HEK293 (cell line): ENCODE data around the gene LARP1.
A peak's percentile ranks its signal among the peaks of the same experiment; 100 is the strongest.
"Not testable (repeated sequence)": the region's sequence is repeated elsewhere in the genome, so short reads cannot be mapped to it uniquely, and the experiment has no call there.

Experiments used
- CTCF ChIA-PET: fragments of 350-600 bp; formaldehyde crosslinking; extraction: SDS; loops from one replicate; lab custom pipeline; 2021; ENCODE audit warnings: antibody characterized with exemption; lab: Yijun Ruan, JAX
- POLR2A ChIA-PET: fragments of 300-600 bp; formaldehyde crosslinking; extraction: SDS; loops from one replicate; lab custom pipeline; 2020; ENCODE audit warnings: antibody characterized with exemption, inconsistent platforms; lab: Yijun Ruan, JAX
- H3K27ac ChIP-seq: fragments of 200-500 bp; sonication (Bioruptor generic); 2 replicates; pipeline ENCODE4 v1.5.1; 2014; ENCODE audit warnings: low read depth, low read length, control low read depth, inconsistent platforms; ENCODE audit errors: extremely low read depth
- H3K36me3 ChIP-seq, 2 experiments: fragments of 200-500 bp in 1 of 2; sonication (Bioruptor generic) in 1 of 2; 1 replicate in 1 of 2; 2 replicates in 1 of 2; pipeline ENCODE4 v1.5.1; 2014 to 2017; ENCODE audit warnings: inconsistent platforms in 2 of 2, low read length in 2 of 2; ENCODE audit not compliant: control insufficient read depth in 2 of 2, insufficient read depth in 1 of 2
- H3K4me1 ChIP-seq: fragments of 200-500 bp; sonication (Bioruptor generic); 2 replicates; pipeline ENCODE4 v1.5.1; 2014; ENCODE audit warnings: mild to moderate bottlenecking, low read length, inconsistent platforms; ENCODE audit not compliant: control insufficient read depth, insufficient read depth
- H3K4me3 ChIP-seq: 2 replicates; pipeline ENCODE4 v1.5.1; 2011; ENCODE audit warnings: low read depth, mild to moderate bottlenecking, control low read depth, low read length, moderate library complexity
- H3K9me3 ChIP-seq: fragments of 200-500 bp; sonication (Bioruptor generic); 2 replicates; pipeline ENCODE4 v1.5.1; 2014; ENCODE audit warnings: low read depth, low read length, inconsistent platforms; ENCODE audit not compliant: control insufficient read depth, insufficient read depth
- ATF2 ChIP-seq: fragments of 450-650 bp; formaldehyde crosslinking; IDR thresholded peaks from 2 replicates; pipeline ENCODE4 v1.5.1; 2016; ENCODE audit warnings: missing biosample characterization, missing genetic modification characterization, low read depth
- GLIS1 ChIP-seq: fragments of 450-650 bp; formaldehyde crosslinking; IDR thresholded peaks from 2 replicates; pipeline ENCODE4 v1.5.1; 2016; ENCODE audit warnings: missing biosample characterization, missing genetic modification characterization
- INSM2 ChIP-seq: fragments of 450-650 bp; formaldehyde crosslinking; IDR thresholded peaks from 2 replicates; pipeline ENCODE4 v1.5.1; 2016; ENCODE audit warnings: missing biosample characterization, missing genetic modification characterization
- SCRT2 ChIP-seq: fragments of 450-650 bp; formaldehyde crosslinking; IDR thresholded peaks from 2 replicates; pipeline ENCODE4 v1.5.1; 2016; ENCODE audit warnings: missing biosample characterization, missing genetic modification characterization
- ZBTB11 ChIP-seq: fragments of 450-650 bp; formaldehyde crosslinking; conservative IDR thresholded peaks from 2 replicates; pipeline ENCODE4 v1.5.1; 2016; ENCODE audit warnings: low read depth, missing biosample characterization, missing genetic modification characterization
- ZBTB20 ChIP-seq: fragments of 450-650 bp; formaldehyde crosslinking; IDR thresholded peaks from 2 replicates; pipeline ENCODE4 v1.5.1; 2016; ENCODE audit warnings: missing biosample characterization, missing genetic modification characterization
- ZIC2 ChIP-seq: fragments of 450-650 bp; formaldehyde crosslinking; IDR thresholded peaks from 2 replicates; pipeline ENCODE4 v1.5.1; 2016; ENCODE audit warnings: missing biosample characterization, missing genetic modification characterization
- ZNF10 ChIP-seq: fragments of 450-650 bp; formaldehyde crosslinking; IDR thresholded peaks from 2 replicates; pipeline ENCODE4 v1.5.1; 2017; ENCODE audit warnings: missing biosample characterization, missing genetic modification characterization
- ZNF169 ChIP-seq: fragments of 450-650 bp; formaldehyde crosslinking; IDR thresholded peaks from 2 replicates; pipeline ENCODE4 v1.5.1; 2016; ENCODE audit warnings: missing biosample characterization, missing genetic modification characterization
- ZNF394 ChIP-seq: fragments of 450-650 bp; formaldehyde crosslinking; IDR thresholded peaks from 2 replicates; pipeline ENCODE4 v1.5.1; 2016; ENCODE audit warnings: missing biosample characterization, missing genetic modification characterization, mild to moderate bottlenecking, moderate library complexity, borderline replicate concordance
- ZNF398 ChIP-seq: fragments of 450-650 bp; formaldehyde crosslinking; IDR thresholded peaks from 2 replicates; pipeline ENCODE4 v1.5.1; 2017; ENCODE audit warnings: missing biosample characterization, missing genetic modification characterization
- ZNF623 ChIP-seq: fragments of 450-650 bp; formaldehyde crosslinking; IDR thresholded peaks from 2 replicates; pipeline ENCODE4 v1.5.1; 2016; ENCODE audit warnings: missing biosample characterization, missing genetic modification characterization
- ZNF629 ChIP-seq: fragments of 450-650 bp; formaldehyde crosslinking; IDR thresholded peaks from 2 replicates; pipeline ENCODE4 v1.5.1; 2017; ENCODE audit warnings: missing biosample characterization, missing genetic modification characterization
- ZNF654 ChIP-seq: fragments of 450-650 bp; formaldehyde crosslinking; IDR thresholded peaks from 2 replicates; pipeline ENCODE4 v1.5.1; 2016; ENCODE audit warnings: low read depth, missing biosample characterization, missing genetic modification characterization

LARP1 gene

GRCh38 chr5:154831451-154831850 lies 76.3 kb downstream of the LARP1 start:
- TF ChIP-seq ZBTB11 (tag by site-specific recombination), result no peak
- TF ChIP-seq ZNF654 (tag by site-specific recombination), result no peak
- TF ChIP-seq ZNF394 (tag by site-specific recombination), result no peak
- TF ChIP-seq ZBTB20 (tag by site-specific recombination), result no peak
- no peak for TF ChIP-seq GLIS1 (tag by site-specific recombination)
- TF ChIP-seq ZNF623 (tag by site-specific recombination), result no peak
- no peak for TF ChIP-seq ZIC2
- no peak for TF ChIP-seq ZNF398 (tag by site-specific recombination)
- TF ChIP-seq ZNF169, result no peak
- TF ChIP-seq ZNF10, result no peak
- no peak for TF ChIP-seq INSM2 (tag by site-specific recombination)
- Histone ChIP-seq H3K4me1 (peaks cover 12% of the 10 kb centered on the region; the same call in 1 of the 2 replicates), H3K36me3 (peaks cover 31 to 33% of the 10 kb centered on the region in 2 experiments; a peak in 2 of 3 replicates), H3K9me3 (no peaks in the 10 kb centered on the region), H3K27ac (no peak overlapping the region), H3K4me3 (no peak overlapping the region)
- POLR2A ChIA-PET, result no interaction called here
- CTCF ChIA-PET, result no interaction called here

GRCh38 chr5:154832804-154833203 lies 77.6 kb downstream of the LARP1 start:
- H3K9me3 ChIP-seq, H3K4me3 ChIP-seq, CTCF ChIA-PET, H3K27ac ChIP-seq, POLR2A ChIA-PET: not testable (repeated sequence)
- TF ChIP-seq ATF2 (tag by site-specific recombination) (peak; percentile 86), ZNF629 (peak; percentile 47; the same call in 1 of the 2 replicates), SCRT2 (tag by site-specific recombination) (peak; percentile 31; the same call in 1 of the 2 replicates)
- peaks cover 22 to 31% of the 10 kb centered on the region in 2 experiments; a peak in 2 of 3 replicates for H3K36me3 ChIP-seq
- H3K4me1 ChIP-seq, result peaks cover 12% of the 10 kb centered on the region; the same call in 1 of the 2 replicates
